ENCODE data around the gene CLSTN2.

CLSTN2 gene

GRCh38 chr3:140501770-140502364, 566.9 kb downstream of the CLSTN2 start:
- DNase-seq (ENCODE audit: low read depth), result no peak

DNA sequence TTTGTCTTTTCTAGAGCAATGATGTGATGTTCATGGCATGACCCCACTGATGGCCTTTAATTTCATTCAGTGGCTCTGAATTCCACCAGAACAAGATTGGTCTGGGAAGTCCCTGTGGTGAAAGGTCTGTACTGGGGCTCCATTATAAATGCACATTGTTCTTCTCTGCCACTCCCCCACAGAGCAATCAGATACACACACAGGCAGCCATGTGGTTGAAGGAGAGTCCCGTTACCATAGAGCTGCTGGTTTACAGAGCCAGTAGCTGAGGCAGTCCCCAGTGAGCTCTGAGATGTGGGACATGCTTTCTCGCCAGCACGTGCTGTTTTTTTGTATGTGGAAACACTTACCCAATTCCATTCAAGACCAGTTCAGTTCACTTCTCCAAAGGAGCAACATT, 570.2 kb downstream of the CLSTN2 start:
- DNase-seq (ENCODE audit: low read depth), result no peak

DNA sequence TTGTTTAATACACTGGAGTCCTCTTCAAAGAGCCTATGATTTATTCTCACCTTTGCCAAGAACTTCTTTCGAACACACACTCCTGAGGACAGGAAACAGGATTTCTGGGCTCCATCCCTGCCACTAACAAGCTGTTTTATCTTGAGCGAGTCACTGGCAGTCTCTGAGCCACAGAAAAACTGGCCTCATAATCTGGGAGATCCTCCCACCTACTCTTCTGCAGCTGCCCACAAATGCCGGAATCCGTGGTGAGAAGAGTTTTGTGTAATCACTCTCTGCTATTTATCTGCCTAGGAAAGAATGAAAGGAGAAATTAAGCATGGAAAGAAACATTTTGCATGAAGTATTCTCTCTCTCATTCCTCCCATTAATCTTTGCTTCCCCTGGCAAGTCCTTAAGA, 570.9 kb downstream of the CLSTN2 start:
- no peak for DNase-seq (ENCODE audit: low read depth)

DNA sequence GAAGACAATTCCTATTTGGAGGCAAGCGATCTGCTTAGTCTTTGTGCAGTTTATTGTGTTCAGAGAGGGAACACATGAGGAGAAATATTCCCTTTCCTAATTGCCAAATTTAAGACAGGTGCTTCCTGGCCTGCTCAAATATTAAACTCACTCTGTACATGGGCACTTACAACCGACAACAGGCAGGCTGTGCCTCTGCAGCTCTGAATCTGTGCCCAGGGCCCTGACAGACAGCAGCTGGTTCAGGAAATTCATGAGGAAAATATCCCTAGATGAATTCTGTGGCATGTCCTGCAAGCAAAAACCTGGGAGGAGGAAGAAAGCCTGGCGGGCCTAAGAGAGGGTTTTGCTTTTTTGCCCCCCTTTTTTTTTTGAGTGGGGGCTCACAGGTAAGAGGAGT, 573.6 kb downstream of the CLSTN2 start:
- no peak for DNase-seq (ENCODE audit: low read depth)

GRCh38 chr3:140509534-140509933, 574.5 kb downstream of the CLSTN2 start:
- no peak for DNase-seq (ENCODE audit: low read depth)

GRCh38 chr3:140510303-140510861, 575.4 kb downstream of the CLSTN2 start:
- DNase-seq (ENCODE audit: low read depth), result no peak

DNA sequence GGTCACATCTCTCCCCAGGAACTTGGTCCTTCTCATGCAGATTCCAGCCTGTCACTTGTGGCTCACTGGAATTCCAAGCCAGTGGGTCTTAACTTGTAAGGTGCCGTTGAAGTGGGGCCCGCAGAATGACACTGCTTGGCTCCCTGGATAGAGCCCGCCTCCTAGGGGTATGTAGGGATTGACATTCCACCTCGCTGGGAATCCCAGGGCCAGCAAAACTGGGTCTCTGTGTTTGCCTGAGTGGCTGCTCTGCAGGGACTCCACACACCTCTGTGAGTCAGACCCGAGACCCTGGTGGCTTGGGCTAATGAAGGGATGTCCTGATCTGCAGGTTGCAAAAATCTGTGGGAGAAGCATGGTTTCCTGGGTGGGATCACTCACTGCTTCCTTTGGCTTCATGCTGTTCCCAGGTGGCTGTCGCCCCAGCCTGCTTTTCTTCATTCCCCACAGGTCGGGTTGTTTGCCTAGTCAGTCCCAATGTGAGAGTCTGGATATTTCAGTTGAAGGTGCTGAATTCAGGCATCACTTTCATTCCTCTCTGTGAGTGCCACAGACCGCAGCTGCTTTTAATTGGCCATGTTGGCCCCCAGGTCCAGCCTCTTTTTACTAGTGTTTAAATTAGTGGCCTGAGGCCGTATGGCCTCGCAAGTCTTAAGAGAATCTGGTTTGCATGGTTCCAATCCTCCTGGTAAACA, 586.9 kb downstream of the CLSTN2 start:
- DNase-seq (ENCODE audit: low read depth), result no peak

DNA sequence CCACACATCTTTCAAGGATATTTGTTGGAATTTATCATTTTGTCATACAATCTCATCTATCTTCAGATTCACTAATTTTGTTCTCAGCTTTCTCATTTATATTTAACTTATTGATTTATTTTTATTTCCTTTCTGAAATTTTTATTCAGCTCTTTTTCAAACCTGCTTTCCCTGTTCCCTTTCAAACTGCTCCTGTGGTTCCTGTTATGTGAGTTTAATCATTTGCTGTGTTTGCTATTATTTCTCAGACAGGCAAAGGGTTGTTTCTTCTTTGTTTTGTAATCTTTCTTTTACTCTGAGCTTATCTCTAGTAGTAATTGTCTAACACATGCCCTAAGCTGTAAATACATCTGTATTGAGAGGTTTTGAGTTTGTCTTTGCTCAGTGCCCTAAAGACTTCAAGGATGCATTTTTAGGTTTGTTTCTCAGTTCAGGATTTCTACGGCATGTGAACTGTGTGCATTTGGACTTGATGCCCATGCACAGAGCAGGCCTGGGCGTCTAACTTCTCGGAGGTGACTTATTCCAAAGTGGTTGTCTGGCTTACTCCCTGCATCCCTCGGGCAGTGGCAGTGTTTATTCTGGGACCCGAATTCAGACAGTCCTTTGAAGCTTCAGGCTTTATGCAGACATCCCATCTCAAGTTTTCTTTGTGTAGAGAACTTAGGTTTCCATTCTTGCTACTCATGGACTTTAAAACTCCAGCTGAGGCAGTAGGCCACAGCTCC, 587.8 kb downstream of the CLSTN2 start:
- DNase-seq (ENCODE audit: low read depth), result no peak

DNA sequence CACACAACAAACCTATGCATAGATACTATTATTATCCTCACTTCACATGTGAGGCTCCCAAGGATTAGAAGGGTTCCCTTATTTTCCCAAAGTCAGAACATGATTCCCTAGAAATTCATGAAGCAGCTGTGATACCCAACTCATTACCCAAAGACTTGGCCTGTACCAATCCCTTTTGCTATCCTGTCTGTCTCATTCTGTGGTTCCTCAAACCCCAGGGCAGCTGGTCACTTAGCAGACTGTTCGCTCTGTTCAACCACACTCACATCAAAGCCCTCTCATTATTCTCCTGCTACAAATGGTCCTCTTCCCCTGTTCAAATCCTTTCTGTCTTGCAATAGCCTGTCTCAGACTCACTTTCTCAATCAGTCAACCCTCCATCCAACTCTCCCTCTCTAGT, 588.6 kb downstream of the CLSTN2 start:
- no peak for DNase-seq (ENCODE audit: low read depth)

DNA sequence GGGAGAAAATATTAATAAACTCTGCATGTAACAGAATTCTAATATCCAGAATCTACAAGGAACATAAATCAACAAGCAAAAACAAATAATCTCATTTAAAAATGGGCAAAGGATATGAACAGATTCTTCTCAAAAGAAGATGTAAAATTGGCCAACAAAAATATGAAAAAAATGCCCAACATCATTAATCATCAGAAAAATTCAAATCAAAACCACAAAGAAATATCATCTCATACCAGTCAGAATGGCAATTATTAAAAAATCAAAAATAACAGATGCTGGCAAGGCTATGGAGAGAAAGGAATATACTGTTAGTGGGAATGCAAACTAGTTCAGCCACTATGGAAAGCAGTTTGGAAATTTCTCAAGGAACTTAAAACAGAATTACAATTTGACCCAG, 592.2 kb downstream of the CLSTN2 start:
- no peak for DNase-seq (ENCODE audit: low read depth)

DNA sequence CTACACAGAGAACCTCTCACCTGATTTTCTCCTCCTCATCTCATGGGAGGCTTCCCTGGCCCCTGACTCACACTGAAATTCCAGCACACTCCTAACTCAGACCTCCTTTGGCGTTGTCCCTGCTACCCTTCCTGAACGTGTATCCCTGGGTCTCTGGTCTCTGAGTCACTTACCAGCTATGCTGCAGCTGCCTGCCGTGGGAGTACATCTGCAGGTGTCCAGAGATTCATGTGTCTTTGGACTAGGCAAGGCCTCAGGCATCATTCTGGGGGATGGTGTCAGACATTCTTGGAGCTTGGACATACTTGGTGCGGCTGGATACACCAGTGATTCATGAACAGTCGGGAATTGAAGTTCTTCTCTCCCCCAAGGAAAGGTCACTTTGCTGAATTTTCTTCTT, 594.1 kb downstream of the CLSTN2 start:
- no peak for DNase-seq (ENCODE audit: low read depth)

GRCh38 chr3:140529558-140529957, 594.6 kb downstream of the CLSTN2 start:
- DNase-seq (ENCODE audit: low read depth), result no peak

GRCh38 chr3:140530131-140530530, 595.1 kb downstream of the CLSTN2 start:
- no peak for DNase-seq (ENCODE audit: low read depth)

GRCh38 chr3:140530603-140531002, 595.6 kb downstream of the CLSTN2 start:
- no peak for DNase-seq (ENCODE audit: low read depth)

- no peak for DNase-seq (ENCODE audit: low read depth)
These were observed 597.9 kb downstream of the CLSTN2 start for GRCh38 chr3:140532793-140533330.

- DNase-seq (ENCODE audit: low read depth), result no peak
These were observed 602.1 kb downstream of the CLSTN2 start for GRCh38 chr3:140536926-140537726.

DNA sequence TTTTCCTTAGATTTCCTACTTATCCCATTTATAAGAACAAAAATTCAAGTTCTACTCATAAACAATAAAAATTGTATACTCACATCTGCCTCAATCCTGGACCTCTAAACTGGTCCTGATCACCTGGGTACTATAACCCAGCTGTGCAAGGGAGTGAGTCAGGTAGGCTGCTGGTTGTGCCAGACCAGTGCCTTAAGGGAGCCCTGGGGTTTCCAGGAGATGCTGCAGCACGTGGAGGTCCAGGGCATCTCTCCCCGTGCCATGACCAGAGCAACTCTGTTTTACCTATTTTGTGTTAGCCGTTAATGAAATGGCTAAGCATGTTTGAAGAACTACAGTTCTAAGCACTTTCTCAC, 602.7 kb downstream of the CLSTN2 start:
- no peak for DNase-seq (ENCODE audit: low read depth)

DNA sequence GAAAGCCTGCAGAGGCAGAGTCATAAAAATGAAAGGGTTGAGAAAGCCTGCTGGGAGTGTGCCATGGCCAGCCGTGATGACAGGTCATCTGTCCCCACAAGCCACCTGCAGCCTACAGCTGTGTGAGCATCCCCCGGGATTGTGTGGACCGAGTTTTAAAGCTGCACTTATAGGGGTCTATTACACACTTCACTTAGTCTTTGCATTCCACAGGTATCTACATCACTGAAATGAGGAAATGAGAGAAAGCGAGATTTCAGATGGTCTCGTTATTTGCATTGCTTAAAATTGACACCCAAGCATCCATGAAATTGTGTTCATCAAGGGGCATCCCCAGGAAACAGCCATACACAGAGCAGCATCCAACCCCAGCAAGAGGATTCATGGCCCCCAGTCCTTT, 605.3 kb downstream of the CLSTN2 start:
- DNase-seq (ENCODE audit: low read depth), result no peak

DNA sequence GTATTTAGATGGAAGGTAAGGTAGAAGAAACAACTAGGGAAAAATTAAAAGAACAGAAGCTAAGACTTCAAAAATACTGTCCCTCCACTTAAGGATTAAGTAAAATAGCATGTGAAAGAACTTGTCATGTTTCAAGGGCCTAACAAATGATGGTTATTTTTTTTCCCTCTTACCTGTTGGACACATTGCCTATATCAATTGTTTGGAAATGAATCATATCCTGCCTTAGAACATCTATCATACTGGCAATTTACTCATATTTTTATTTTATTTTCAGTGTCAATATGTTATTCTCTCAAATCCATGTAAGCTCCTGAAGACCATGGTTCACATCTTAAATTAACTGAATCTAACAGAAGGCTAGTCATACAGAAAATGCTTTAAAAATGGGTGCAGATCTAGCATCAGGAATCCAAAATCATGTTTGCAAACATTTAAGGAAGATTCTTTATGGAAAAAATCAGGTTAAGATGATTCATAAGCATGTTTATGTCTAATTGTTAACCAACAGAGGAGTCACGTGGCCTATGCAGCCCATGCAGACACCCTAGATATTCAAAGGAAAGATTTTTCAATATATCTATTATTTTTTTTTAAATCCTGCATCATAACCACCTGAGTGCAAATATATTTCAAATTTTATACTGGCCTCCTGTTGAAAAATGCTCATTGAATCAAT, 607.1 kb downstream of the CLSTN2 start:
- DNase-seq (ENCODE audit: low read depth), result no peak

- DNase-seq (ENCODE audit: low read depth), result no peak
These were observed 610.2 kb downstream of the CLSTN2 start for GRCh38 chr3:140545197-140545596.

DNA sequence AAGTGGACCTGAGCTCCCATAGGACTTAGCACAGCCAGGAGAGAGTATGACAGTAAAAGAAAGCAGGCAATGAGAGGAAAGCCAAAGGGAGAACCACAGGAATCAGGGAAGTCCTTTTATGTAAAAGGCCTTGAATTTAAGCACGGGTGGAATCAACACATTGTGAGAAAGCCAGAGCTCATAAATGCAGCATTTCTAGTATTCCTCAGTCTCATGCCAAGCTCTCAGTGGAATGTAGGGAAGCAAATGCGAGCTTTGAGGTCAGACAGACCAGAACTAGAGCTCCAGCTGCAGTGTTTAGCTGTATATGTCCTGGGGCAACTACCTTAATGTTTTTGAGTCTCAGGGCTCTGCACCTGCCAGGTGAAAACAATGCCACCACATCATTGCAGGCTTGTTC, 610.8 kb downstream of the CLSTN2 start:
- DNase-seq (ENCODE audit: low read depth), result peak; percentile 21

DNA sequence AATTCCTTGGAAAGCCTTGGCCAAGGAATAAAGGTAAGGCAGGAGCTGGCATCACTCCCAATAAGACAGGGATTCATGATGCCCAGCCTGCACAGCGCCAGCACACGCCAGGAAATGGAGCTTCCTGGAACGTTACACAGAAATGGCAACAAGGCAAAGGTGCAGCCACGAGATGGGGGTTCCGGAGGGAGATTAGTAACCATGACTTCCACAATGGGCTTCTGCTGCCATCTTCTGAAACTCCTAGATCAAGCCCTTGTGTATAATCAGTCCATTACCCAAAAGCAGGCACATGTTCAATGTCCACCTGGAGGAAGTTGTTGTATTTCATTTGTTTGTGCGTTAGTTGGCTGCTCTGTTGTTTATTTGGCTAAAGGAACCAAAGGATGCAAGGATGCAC, 611.7 kb downstream of the CLSTN2 start:
- DNase-seq (ENCODE audit: low read depth), result no peak

All from stromal cell of bone marrow (primary cell).